ENCODE measurements around the gene GRID2. TPM values are rescaled to one million over a fixed set of nuclear protein-coding genes. Genes with fewer than 3 reads are reported as not detected.

GRID2 gene
- total RNA-seq, 1 donor from 2014 or later: 2.1 TPM

DNA sequence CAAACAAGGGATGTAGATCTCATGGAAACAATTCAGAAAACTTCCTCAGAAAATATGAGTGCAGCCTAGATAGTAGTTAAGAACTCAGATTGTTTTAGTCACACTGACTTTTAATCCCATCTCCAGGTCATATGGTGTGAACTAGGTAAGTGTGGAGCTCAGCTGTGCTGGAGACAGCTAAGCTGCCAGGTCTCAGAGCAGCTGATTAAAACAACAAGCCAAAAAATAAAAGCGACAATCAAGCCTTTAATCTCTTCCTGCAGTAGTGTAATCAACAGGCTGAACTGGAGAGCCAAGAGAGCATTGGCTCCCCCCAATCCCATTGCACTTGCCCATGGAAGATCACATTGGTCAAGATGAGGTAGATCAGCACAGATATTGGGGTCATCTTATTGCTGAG, 1426.5 kb downstream of the GRID2 start:
- no peak overlapping the region for H3K27ac Mint-ChIP-seq (ENCODE audit: unreplicated experiment)

DNA sequence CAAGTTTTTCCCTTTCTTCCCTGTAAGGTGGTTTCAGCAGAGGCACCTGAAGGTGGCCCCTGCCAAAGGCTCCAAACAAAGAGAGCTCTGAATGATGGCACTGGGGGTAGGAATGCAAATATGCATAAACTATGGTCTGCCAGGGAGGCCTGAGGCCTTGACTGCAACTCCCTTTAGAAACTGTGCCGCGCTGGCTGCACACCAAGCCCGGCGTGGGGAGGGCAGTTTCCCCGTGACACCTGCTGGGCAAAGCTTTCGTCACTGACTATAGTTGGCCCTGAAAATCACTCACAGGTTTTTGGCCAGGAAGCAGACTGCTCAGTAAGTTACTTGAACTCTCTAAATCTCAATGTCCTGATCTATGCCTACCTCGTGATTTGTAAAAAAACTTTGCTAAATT, 1427.0 kb downstream of the GRID2 start:
- no peak overlapping the region for H3K27ac Mint-ChIP-seq (ENCODE audit: unreplicated experiment)
- TF ChIP-seq, protein P1, sequence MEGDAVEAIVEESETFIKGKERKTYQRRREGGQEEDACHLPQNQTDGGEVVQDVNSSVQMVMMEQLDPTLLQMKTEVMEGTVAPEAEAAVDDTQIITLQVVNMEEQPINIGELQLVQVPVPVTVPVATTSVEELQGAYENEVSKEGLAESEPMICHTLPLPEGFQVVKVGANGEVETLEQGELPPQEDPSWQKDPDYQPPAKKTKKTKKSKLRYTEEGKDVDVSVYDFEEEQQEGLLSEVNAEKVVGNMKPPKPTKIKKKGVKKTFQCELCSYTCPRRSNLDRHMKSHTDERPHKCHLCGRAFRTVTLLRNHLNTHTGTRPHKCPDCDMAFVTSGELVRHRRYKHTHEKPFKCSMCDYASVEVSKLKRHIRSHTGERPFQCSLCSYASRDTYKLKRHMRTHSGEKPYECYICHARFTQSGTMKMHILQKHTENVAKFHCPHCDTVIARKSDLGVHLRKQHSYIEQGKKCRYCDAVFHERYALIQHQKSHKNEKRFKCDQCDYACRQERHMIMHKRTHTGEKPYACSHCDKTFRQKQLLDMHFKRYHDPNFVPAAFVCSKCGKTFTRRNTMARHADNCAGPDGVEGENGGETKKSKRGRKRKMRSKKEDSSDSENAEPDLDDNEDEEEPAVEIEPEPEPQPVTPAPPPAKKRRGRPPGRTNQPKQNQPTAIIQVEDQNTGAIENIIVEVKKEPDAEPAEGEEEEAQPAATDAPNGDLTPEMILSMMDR (IDR thresholded peaks at IDR 0.05; ENCODE audit: partially characterized antibody, unreplicated experiment): no peak
- H3K27me3 Mint-ChIP-seq (ENCODE audit: unreplicated experiment): peaks cover 2% of the 10 kb centered on the region
- no peaks in the 10 kb centered on the region for H3K36me3 Mint-ChIP-seq (ENCODE audit: unreplicated experiment)
- peaks cover 12% of the 10 kb centered on the region for H3K4me1 Mint-ChIP-seq (ENCODE audit: low read depth, unreplicated experiment)
- no peak overlapping the region for H3K4me3 Mint-ChIP-seq (ENCODE audit: unreplicated experiment)
- peaks cover 1% of the 10 kb centered on the region for H3K9me3 Mint-ChIP-seq (ENCODE audit: unreplicated experiment)
- no peak for DNase-seq

More for the DNA sequence above, 1426.5 kb downstream of the GRID2 start:
- no peak for DNase-seq
- peaks cover 12% of the 10 kb centered on the region for H3K4me1 Mint-ChIP-seq (ENCODE audit: low read depth, unreplicated experiment)
- TF ChIP-seq, protein P1 (IDR thresholded peaks at IDR 0.05; ENCODE audit: partially characterized antibody, unreplicated experiment): no peak
- no peaks in the 10 kb centered on the region for H3K36me3 Mint-ChIP-seq (ENCODE audit: unreplicated experiment)
- no peak overlapping the region for H3K4me3 Mint-ChIP-seq (ENCODE audit: unreplicated experiment)
- peaks cover 2% of the 10 kb centered on the region for H3K27me3 Mint-ChIP-seq (ENCODE audit: unreplicated experiment)
- peaks cover 1% of the 10 kb centered on the region for H3K9me3 Mint-ChIP-seq (ENCODE audit: unreplicated experiment)

DNA sequence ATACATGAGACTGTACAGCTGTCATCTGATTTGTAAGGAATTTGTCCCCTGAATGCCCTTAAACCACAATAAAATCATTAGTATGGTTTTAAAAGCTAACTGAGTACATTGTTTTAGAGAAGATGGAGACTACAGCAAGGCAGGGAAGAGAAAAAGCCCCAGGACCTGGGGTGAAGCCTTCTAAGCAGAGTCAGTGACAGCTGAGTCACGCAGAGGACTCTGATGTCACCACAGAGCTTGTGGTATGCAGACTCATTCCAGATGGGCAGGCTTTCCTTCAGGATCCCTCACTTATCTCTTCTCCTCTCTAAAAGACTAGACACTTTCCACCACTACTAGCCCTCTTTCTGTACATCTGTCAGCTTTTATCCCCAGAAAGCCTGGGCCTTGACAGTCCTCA, 1427.7 kb downstream of the GRID2 start:
- H3K27ac Mint-ChIP-seq (ENCODE audit: unreplicated experiment): peak overlapping the region; percentile 72
- H3K27me3 Mint-ChIP-seq (ENCODE audit: unreplicated experiment): peaks cover 2% of the 10 kb centered on the region
- peaks cover 12% of the 10 kb centered on the region for H3K4me1 Mint-ChIP-seq (ENCODE audit: low read depth, unreplicated experiment)
- peaks cover 1% of the 10 kb centered on the region for H3K9me3 Mint-ChIP-seq (ENCODE audit: unreplicated experiment)
- no peak overlapping the region for H3K4me3 Mint-ChIP-seq (ENCODE audit: unreplicated experiment)
- no peak for DNase-seq
- TF ChIP-seq, protein P1 (IDR thresholded peaks at IDR 0.05; ENCODE audit: partially characterized antibody, unreplicated experiment): no peak
- H3K36me3 Mint-ChIP-seq (ENCODE audit: unreplicated experiment): no peaks in the 10 kb centered on the region

DNA sequence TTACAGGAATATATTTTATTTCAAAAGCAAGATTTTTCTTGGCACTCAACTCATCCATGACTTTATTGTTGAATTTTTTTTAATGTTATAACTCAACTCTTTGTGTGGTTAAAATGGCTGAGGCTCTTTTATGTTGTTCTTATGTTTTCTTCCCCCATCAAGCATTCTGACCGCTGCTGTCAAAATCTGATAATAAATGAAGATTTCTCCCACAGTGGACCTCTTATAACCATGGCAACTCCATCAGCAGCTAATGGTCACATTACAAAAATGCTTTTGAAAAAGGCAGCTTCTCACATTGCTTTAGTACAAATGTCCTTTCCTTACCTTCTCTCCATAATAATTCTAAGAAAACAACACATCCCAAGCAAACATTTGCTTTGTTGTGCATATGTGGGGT, 1428.7 kb downstream of the GRID2 start:
- Mint-ChIP-seq H3K27ac (ENCODE audit: unreplicated experiment) (no peak overlapping the region), H3K27me3 (ENCODE audit: unreplicated experiment) (peaks cover 2% of the 10 kb centered on the region), H3K36me3 (ENCODE audit: unreplicated experiment) (no peaks in the 10 kb centered on the region), H3K9me3 (ENCODE audit: unreplicated experiment) (peaks cover 1% of the 10 kb centered on the region), H3K4me1 (ENCODE audit: low read depth, unreplicated experiment) (peaks cover 12% of the 10 kb centered on the region), H3K4me3 (ENCODE audit: unreplicated experiment) (no peak overlapping the region)
- TF ChIP-seq, protein P1 (IDR thresholded peaks at IDR 0.05; ENCODE audit: partially characterized antibody, unreplicated experiment): no peak
- DNase-seq: no peak

DNA sequence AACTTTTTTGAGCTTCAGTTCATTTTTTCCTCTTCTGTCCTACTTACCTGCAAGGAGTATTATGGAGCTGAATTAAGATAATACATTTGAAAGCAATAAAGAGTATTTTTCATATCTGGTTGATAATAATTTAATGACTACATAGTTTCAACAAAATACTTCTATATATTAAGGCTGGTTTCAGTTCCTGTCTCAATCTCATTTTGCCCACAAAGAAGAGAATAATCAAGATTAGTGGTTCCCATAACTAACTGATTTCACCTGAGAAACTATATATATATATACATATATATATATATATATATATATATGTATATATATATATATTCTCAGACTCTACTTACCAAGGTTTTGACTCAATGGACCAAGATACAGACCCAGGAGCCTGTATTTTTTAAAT, 1437.1 kb downstream of the GRID2 start:
- H3K4me1 Mint-ChIP-seq (ENCODE audit: low read depth, unreplicated experiment): no peaks in the 10 kb centered on the region

More for the DNA sequence above, 1437.1 kb downstream of the GRID2 start:
- H3K9me3 Mint-ChIP-seq (ENCODE audit: unreplicated experiment): no peaks in the 10 kb centered on the region
- TF ChIP-seq, protein P1 (IDR thresholded peaks at IDR 0.05; ENCODE audit: partially characterized antibody, unreplicated experiment): no peak
- DNase-seq: no peak
- H3K4me3 Mint-ChIP-seq (ENCODE audit: unreplicated experiment): no peak overlapping the region
- no peaks in the 10 kb centered on the region for H3K27me3 Mint-ChIP-seq (ENCODE audit: unreplicated experiment)
- no peak overlapping the region for H3K27ac Mint-ChIP-seq (ENCODE audit: unreplicated experiment)
- H3K36me3 Mint-ChIP-seq (ENCODE audit: unreplicated experiment): no peaks in the 10 kb centered on the region
